IMR-90 (cell line): Measurements from ENCODE around the gene ATP7A. TPM values are rescaled to one million over a fixed set of nuclear protein-coding genes. Genes with fewer than 3 reads are reported as not detected.
A peak's percentile ranks its signal among the peaks of the same experiment; 100 is the strongest.

Experiments used
- ATAC-seq: fragments of 200-7000 bp; cut with Tn5 transposase; 2 replicates; pipeline ENCODE4 v1.9.1; 2020; ENCODE audit warnings: low read depth, mild to moderate bottlenecking, moderate library complexity
- BruUV-seq: library from RNA; stranded (reverse); fragments of 400-500 nt; replicated peaks from 2 replicates; lab custom pipeline; 2021; lab: Mats Ljungman, UMichigan
- CTCF ChIA-PET: fragments of 300-600 bp; formaldehyde crosslinking; extraction: SDS; loops from one replicate; lab custom pipeline; 2021; ENCODE audit warnings: antibody characterized with exemption; lab: Yijun Ruan, JAX
- POLR2A ChIA-PET: fragments of 300-600 bp; sonication (Branson Sonifier 250); formaldehyde crosslinking; loops from one replicate; lab custom pipeline; 2022; ENCODE audit warnings: antibody characterized with exemption; ENCODE audit not compliant: unreplicated experiment; lab: Charles Lee
- DNase-seq: peaks from one replicate; pipeline ENCODE4 v3.0.0; 2013
- H2AFZ ChIP-seq: replicated peaks from 2 replicates; pipeline ENCODE3; 2013; ENCODE audit warnings: low read length, mild to moderate bottlenecking; ENCODE audit not compliant: poor library complexity
- H2AK5ac ChIP-seq: 2 replicates; pipeline ENCODE4 v1.6.1; 2013; ENCODE audit warnings: low read depth, low read length, inconsistent platforms
- H2AK9ac ChIP-seq: replicated peaks from 2 replicates; pipeline ENCODE3; 2013; ENCODE audit warnings: mild to moderate bottlenecking, low read depth, low read length, moderate library complexity; ENCODE audit not compliant: poor library complexity
- H2BK120ac ChIP-seq: 2 replicates; pipeline ENCODE4 v1.6.1; 2013; ENCODE audit warnings: low read depth, low read length, inconsistent platforms
- H2BK15ac ChIP-seq: 3 replicates; pipeline ENCODE4 v1.6.1; 2013; ENCODE audit warnings: low read depth, low read length, inconsistent platforms
- H2BK20ac ChIP-seq: 2 replicates; pipeline ENCODE4 v1.6.1; 2013; ENCODE audit warnings: low read depth, mild to moderate bottlenecking, inconsistent platforms, low read length, moderate library complexity
- H2BK5ac ChIP-seq: 2 replicates; pipeline ENCODE4 v1.6.1; 2013; ENCODE audit warnings: mild to moderate bottlenecking, low read depth, low read length, inconsistent platforms; ENCODE audit not compliant: poor library complexity, severe bottlenecking
- H3K14ac ChIP-seq: replicated peaks from 2 replicates; pipeline ENCODE4 v1.6.1; 2013; ENCODE audit warnings: low read depth, low read length, inconsistent platforms
- H3K18ac ChIP-seq: 2 replicates; pipeline ENCODE4 v1.6.1; 2013; ENCODE audit warnings: low read depth, low read length, control low read depth
- H3K23ac ChIP-seq: 2 replicates; pipeline ENCODE4 v1.6.1; 2013; ENCODE audit warnings: low read depth, low read length, inconsistent platforms
- H3K27ac ChIP-seq: 2 replicates; pipeline ENCODE4 v1.5.1; 2013; ENCODE audit warnings: mild to moderate bottlenecking, control low read depth, low read length; ENCODE audit not compliant: insufficient read depth
- H3K27me3 ChIP-seq: 2 replicates; pipeline ENCODE4 v1.6.1; 2013; ENCODE audit warnings: low read length; ENCODE audit not compliant: control insufficient read depth, insufficient read depth
- H3K36me3 ChIP-seq: 2 replicates; pipeline ENCODE4 v1.6.1; 2013; ENCODE audit warnings: low read length, mixed read lengths; ENCODE audit not compliant: control insufficient read depth, insufficient read depth
- H3K4ac ChIP-seq: 2 replicates; pipeline ENCODE4 v1.6.1; 2013; ENCODE audit warnings: low read depth, low read length, inconsistent platforms
- H3K4me1 ChIP-seq: 2 replicates; pipeline ENCODE4 v1.6.1; 2013; ENCODE audit warnings: low read length, mixed read lengths; ENCODE audit not compliant: control insufficient read depth, insufficient read depth
- H3K4me2 ChIP-seq: 2 replicates; pipeline ENCODE4 v1.6.1; 2013; ENCODE audit warnings: low read depth, mild to moderate bottlenecking, control low read depth, low read length, moderate library complexity
- H3K4me3 ChIP-seq: 2 replicates; pipeline ENCODE4 v1.5.1; 2013; ENCODE audit warnings: low read depth, mild to moderate bottlenecking, control low read depth, low read length, moderate library complexity; ENCODE audit not compliant: insufficient read depth
- H3K56ac ChIP-seq: 2 replicates; pipeline ENCODE4 v1.6.1; 2013; ENCODE audit warnings: low read length, inconsistent platforms; ENCODE audit not compliant: insufficient read depth; ENCODE audit errors: extremely low read depth
- H3K79me1 ChIP-seq, 2 experiments: 2 replicates each; pipeline ENCODE4 v1.6.1; 2013; ENCODE audit warnings: low read length in 2 of 2, inconsistent platforms in 1 of 2, low read depth in 1 of 2
- H3K9ac ChIP-seq: 2 replicates; pipeline ENCODE4 v1.6.1; 2013; ENCODE audit warnings: low read depth, low read length, control low read depth
- H3K9me1 ChIP-seq: 2 replicates; pipeline ENCODE4 v1.6.1; 2013; ENCODE audit warnings: low read length, inconsistent platforms; ENCODE audit not compliant: insufficient read depth
- H3K9me3 ChIP-seq: 2 replicates; pipeline ENCODE4 v1.6.1; 2013; ENCODE audit warnings: low read length; ENCODE audit not compliant: control insufficient read depth, insufficient read depth
- H4K20me1 ChIP-seq: 2 replicates; pipeline ENCODE4 v1.6.1; 2013; ENCODE audit warnings: low read length, inconsistent platforms; ENCODE audit not compliant: insufficient read depth
- H4K5ac ChIP-seq: 2 replicates; pipeline ENCODE4 v1.6.1; 2013; ENCODE audit warnings: mild to moderate bottlenecking, low read depth, low read length, control low read depth
- H4K8ac ChIP-seq, 2 experiments: 2 replicates each; pipeline ENCODE4 v1.6.1; 2013; ENCODE audit warnings: low read depth in 2 of 2, low read length in 2 of 2, control low read depth in 1 of 2, inconsistent platforms in 1 of 2
- H4K91ac ChIP-seq: 2 replicates; pipeline ENCODE4 v1.6.1; 2013; ENCODE audit warnings: low read depth, low read length, inconsistent platforms; ENCODE audit not compliant: insufficient read depth
- ELK1 ChIP-seq: fragments of 150-350 bp; IDR thresholded peaks from 2 replicates; pipeline ENCODE4 v1.6.1; 2016; ENCODE audit warnings: low read depth, mild to moderate bottlenecking, low read length, moderate library complexity, borderline replicate concordance
- MAZ ChIP-seq: IDR thresholded peaks from 2 replicates; pipeline ENCODE4 v1.6.1; 2012; ENCODE audit warnings: low read depth, mild to moderate bottlenecking, low read length, improper control_type of control experiment, moderate library complexity, borderline replicate concordance
- POLR2A ChIP-seq: IDR thresholded peaks from 2 replicates; pipeline ENCODE4 v1.6.1; 2012; ENCODE audit warnings: mild to moderate bottlenecking, low read depth, low read length
- RAD21 ChIP-seq: IDR thresholded peaks from 2 replicates; pipeline ENCODE4 v1.6.1; 2012; ENCODE audit warnings: low read length, improper control_type of control experiment
- SMC3 ChIP-seq: fragments of 150-350 bp; IDR thresholded peaks from 2 replicates; pipeline ENCODE4 v1.6.1; 2016; ENCODE audit warnings: low read depth, mild to moderate bottlenecking, antibody characterized with exemption, low read length, moderate library complexity
- USF2 ChIP-seq: fragments of 150-350 bp; IDR thresholded peaks from 2 replicates; pipeline ENCODE4 v1.6.1; 2017; ENCODE audit warnings: mild to moderate bottlenecking, antibody characterized with exemption, low read length, low read depth
- WGBS, 2 experiments: methylation state at CpG; one replicate each; pipeline versions ENCODE4 v1.1.5 to v1.1.7; 2013; ENCODE audit warnings: missing lambda C conversion rate in 2 of 2; ENCODE audit not compliant: insufficient read length in 1 of 2; ENCODE audit errors: extremely low coverage in 2 of 2; 5-methylcytosine and 5-hydroxymethylcytosine counted together
- dilution Hi-C: fragments of 300-500 bp; cut with HindIII; formaldehyde crosslinking; loops from one replicate; pipeline ENCODE4 v1.14.3; 2018; ENCODE audit warnings: low sequenced_read_pairs; ENCODE audit not compliant: unreplicated experiment
- in situ Hi-C: fragments of 300-500 bp; cut with MboI; formaldehyde crosslinking; loops from 3 replicates; pipeline ENCODE4 v1.14.3; 2019; ENCODE audit warnings: low sequenced_read_pairs, inconsistent platforms, mixed read lengths
- intact Hi-C: fragments of 100-400 bp; cut with micrococcal nuclease; formaldehyde crosslinking; loops from 2 replicates; pipeline ENCODE4 v1.10.0; 2022
- polyA plus RNA-seq, 3 experiments: library from polyadenylated mRNA; depleted of rRNA; stranded (reverse); fragments of >200 nt; gene quantifications; 2 replicates each; pipeline ENCODE4 v1.2.3, GENCODE V29; 2012; ENCODE audit warnings: low replicate concordance in 1 of 3
- total RNA-seq: library from RNA; depleted of rRNA; stranded (reverse); fragments of >200 nt; gene quantifications from 2 replicates; pipeline ENCODE4 v1.2.3, GENCODE V29; 2012
- TF ChIP-seq, protein P1 (sequence below): conservative IDR thresholded peaks from 2 replicates; pipeline ENCODE4 v1.5.1; 2012; ENCODE audit warnings: mild to moderate bottlenecking, low read depth, low read length, improper control_type of control experiment

The ATP7A gene
- total and polyA plus RNA-seq, 2 of the 4 experiments (the other 2 are of a cell fraction): 4.2 to 22.4 TPM

GRCh38 chrX:78024349-78025059, 114.0 kb downstream of the ATP7A start:
- Histone ChIP-seq H4K5ac (no peak overlapping the region), H2BK5ac (no peak overlapping the region), H2BK15ac (no peak overlapping the region), H4K20me1 (no peaks in the 10 kb centered on the region), H3K4me3 (no peak overlapping the region), H3K27me3 (no peaks in the 10 kb centered on the region), H4K91ac (no peak overlapping the region), H3K79me1 (no peaks in the 10 kb centered on the region), H2AK9ac (no peak overlapping the region), H3K56ac (no peak overlapping the region), H3K23ac (no peak overlapping the region), H3K9me3 (no peaks in the 10 kb centered on the region), H3K27ac (no peak overlapping the region), H3K4me2 (no peak overlapping the region), H3K4ac (no peak overlapping the region), H3K36me3 (no peaks in the 10 kb centered on the region; the same call in 1 of the 2 replicates), H3K14ac (no peak overlapping the region), H3K4me1 (no peaks in the 10 kb centered on the region), H2BK20ac (no peak overlapping the region), H2AK5ac (no peak overlapping the region), H3K18ac (no peak overlapping the region), H2AFZ (no peak overlapping the region), H2BK120ac (no peak overlapping the region), H3K9ac (no peak overlapping the region), H4K8ac (no peak overlapping the region), H3K9me1 (no peaks in the 10 kb centered on the region)
- POLR2A ChIA-PET: no interaction called here
- TF ChIP-seq RAD21 (peak; percentile 52), ELK1 (no peak), POLR2A (no peak), MAZ (no peak), USF2 (0 out of 2 replicates have a peak, but pooled peaks have one; percentile 14), SMC3 (peak; percentile 16; the same call in 1 of the 2 replicates)
- TF ChIP-seq, protein P1, sequence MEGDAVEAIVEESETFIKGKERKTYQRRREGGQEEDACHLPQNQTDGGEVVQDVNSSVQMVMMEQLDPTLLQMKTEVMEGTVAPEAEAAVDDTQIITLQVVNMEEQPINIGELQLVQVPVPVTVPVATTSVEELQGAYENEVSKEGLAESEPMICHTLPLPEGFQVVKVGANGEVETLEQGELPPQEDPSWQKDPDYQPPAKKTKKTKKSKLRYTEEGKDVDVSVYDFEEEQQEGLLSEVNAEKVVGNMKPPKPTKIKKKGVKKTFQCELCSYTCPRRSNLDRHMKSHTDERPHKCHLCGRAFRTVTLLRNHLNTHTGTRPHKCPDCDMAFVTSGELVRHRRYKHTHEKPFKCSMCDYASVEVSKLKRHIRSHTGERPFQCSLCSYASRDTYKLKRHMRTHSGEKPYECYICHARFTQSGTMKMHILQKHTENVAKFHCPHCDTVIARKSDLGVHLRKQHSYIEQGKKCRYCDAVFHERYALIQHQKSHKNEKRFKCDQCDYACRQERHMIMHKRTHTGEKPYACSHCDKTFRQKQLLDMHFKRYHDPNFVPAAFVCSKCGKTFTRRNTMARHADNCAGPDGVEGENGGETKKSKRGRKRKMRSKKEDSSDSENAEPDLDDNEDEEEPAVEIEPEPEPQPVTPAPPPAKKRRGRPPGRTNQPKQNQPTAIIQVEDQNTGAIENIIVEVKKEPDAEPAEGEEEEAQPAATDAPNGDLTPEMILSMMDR: peak; percentile 42
- CTCF ChIA-PET: interaction anchor here (0.9 to 1.3 kb wide), 2 partner anchors 24 to 124 kb away, joined by 3 to 7 read pairs; no protein-coding TSS in a partner anchor
- in situ Hi-C loops: no loop called here
- ATAC-seq (no peak), DNase-seq (peak; percentile 2)
- intact Hi-C loops: no loop called here
- WGBS, 2 experiments: no CpG with 5 or more reads among the region's 7 CpGs
- dilution Hi-C loops: no loop called here
- no TSS peak for BruUV-seq
